Astrocyte of the cerebellum (primary cell): ENCODE data around the gene PDE6B.
"Not testable (repeated sequence)": the region's sequence is repeated elsewhere in the genome, so short reads cannot be mapped to it uniquely, and the experiment has no call there.

Experiments used
- DNase-seq: peaks from one replicate; pipeline ENCODE4 v3.0.0-alpha.2; 2011; ENCODE audit warnings: low read depth
- H3K4me3 ChIP-seq: 2 replicates; pipeline ENCODE4 v1.5.1; 2011; ENCODE audit warnings: mild to moderate bottlenecking, low read depth, low read length, moderate library complexity
- CTCF ChIP-seq: IDR thresholded peaks from 2 replicates; pipeline ENCODE4 v1.5.1; 2012; ENCODE audit warnings: low read length, low read depth, moderate library complexity, mild to moderate bottlenecking; ENCODE audit errors: missing control alignments
- in situ Hi-C: cut with HindIII; loops from 2 replicates; pipeline ENCODE4 v1.10.0; 2017; ENCODE audit warnings: low sequenced_read_pairs

Gene PDE6B

GRCh38 chr4:637536-638280, 12.3 kb downstream of the PDE6B start:
- no peak overlapping the region for H3K4me3 ChIP-seq
- DNase-seq = no peak
- in situ Hi-C loops = no loop called here

GRCh38 chr4:642366-642765, 17.0 kb downstream of the PDE6B start:
- H3K4me3 ChIP-seq, DNase-seq, in situ Hi-C loops: not testable (repeated sequence)

More at GRCh38 chr4:637536-638280, 12.3 kb downstream of the PDE6B start:
- no peak for TF ChIP-seq CTCF

- no peak for DNase-seq
- H3K4me3 ChIP-seq = no peak overlapping the region
- TF ChIP-seq CTCF = no peak
- in situ Hi-C loops = no loop called here
Measured at GRCh38 chr4:646460-646859, 21.1 kb downstream of the PDE6B start.

- TF ChIP-seq CTCF = no peak
- in situ Hi-C loops = no loop called here
- no peak overlapping the region for H3K4me3 ChIP-seq
Measured at GRCh38 chr4:647481-647880, 22.1 kb downstream of the PDE6B start.

GRCh38 chr4:648579-649292, 23.4 kb downstream of the PDE6B start:
- no peak for TF ChIP-seq CTCF
- in situ Hi-C loops = no loop called here
- no peak overlapping the region for H3K4me3 ChIP-seq
- no peak for DNase-seq

More at GRCh38 chr4:647481-647880, 22.1 kb downstream of the PDE6B start:
- DNase-seq = no peak

GRCh38 chr4:649293-649625, 23.9 kb downstream of the PDE6B start:
- in situ Hi-C loops = no loop called here
- TF ChIP-seq CTCF = no peak
- no peak for DNase-seq
- H3K4me3 ChIP-seq = no peak overlapping the region

- H3K4me3 ChIP-seq = no peak overlapping the region
- TF ChIP-seq CTCF = no peak
- in situ Hi-C loops = no loop called here
Measured at GRCh38 chr4:649751-650310, 24.5 kb downstream of the PDE6B start.

More at GRCh38 chr4:649751-650310, 24.5 kb downstream of the PDE6B start:
- DNase-seq = no peak
